GM21529 (cell line): ENCODE measurements around the gene SSC5D.

ENCODE experiments used
- ATAC-seq: cut with Tn5 transposase; IDR thresholded peaks from one replicate; pipeline ENCODE4 v1.9.1; 2021; ENCODE audit not compliant: unreplicated experiment

Gene SSC5D

DNA sequence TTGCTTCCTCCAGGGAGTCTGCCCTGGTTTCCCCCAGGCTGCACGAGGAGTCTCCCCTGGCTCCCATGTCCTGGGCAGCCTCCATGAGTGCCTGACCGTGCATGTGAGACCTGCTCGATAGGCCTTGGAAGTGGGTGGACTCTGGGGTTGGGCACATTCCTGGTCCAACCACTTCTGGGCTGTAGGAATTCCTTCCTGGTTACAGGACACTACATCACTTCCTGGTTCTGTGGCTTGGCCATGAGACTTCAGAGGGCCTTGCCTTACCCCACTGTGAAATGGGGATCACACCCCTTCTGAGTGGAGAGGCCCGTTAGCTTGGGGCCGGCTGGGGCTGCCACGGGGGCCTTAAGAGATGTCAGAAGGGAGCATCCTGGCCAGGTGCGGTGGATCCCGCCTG, 15.8 kb upstream of the SSC5D start:
- no peak for ATAC-seq

GRCh38 chr19:55473225-55474012, 14.8 kb upstream of the SSC5D start:
- no peak for ATAC-seq

GRCh38 chr19:55474269-55475265, 13.7 kb upstream of the SSC5D start:
- no peak for ATAC-seq

DNA sequence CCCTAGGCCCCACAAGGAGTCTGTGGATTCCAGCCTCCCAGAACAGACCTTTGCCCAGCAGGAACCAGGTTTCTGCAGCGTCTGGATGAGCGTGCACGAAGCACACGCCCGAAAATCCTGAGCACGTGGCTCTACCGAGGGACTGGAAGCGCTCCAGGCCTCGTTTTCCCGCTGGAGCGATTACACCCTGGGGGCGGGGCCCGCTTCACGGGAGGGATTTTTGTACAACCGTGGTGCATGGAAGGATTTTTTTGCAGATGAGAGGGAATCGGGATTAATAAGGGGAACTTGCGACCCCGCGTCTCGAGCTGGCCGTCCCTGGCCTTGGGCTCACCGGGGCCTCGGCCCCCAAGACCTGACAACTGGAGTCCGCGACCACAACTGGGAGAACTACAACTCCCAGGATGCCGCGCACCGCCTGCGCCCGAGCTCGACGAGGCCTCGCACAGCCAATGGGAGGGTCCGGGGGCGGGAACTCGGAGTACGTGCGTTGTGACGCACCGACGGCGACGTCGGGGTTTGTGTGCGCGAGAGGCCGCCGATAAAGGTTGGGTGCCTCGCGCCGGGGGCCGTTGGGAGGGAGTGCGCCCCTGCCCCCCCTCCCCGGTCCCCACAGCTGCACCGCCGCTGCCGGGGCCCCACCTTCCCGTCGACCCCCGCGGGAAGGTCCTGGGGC, 12.0 kb upstream of the SSC5D start, which contains the start of gene ZNF628:
ZNF628 (plus strand) TSS at position 518 of the 676 bp plus-strand sequence. CDS start 3,294 bp downstream, outside the sequence.
- peak; percentile 83 for ATAC-seq

DNA sequence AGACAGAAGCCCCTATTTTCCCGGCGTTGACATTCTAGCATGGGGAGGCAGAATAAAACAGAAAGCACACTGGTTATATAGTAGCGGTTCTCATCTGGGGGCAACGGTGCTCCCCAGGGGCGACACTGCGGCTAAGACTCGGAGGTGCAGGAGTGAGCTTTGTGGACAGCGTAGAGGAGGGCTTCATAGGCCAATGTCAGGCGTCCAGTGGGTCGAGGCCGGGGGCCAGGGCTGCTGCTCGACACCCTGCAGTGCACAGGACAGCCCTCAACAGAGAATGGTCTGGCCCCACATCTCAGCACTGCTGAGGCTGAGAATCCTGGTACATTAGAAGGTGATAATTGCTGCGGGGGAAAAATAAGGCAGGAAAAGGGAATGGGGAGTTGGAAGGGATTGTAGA, 10.3 kb upstream of the SSC5D start:
- ATAC-seq: no peak

DNA sequence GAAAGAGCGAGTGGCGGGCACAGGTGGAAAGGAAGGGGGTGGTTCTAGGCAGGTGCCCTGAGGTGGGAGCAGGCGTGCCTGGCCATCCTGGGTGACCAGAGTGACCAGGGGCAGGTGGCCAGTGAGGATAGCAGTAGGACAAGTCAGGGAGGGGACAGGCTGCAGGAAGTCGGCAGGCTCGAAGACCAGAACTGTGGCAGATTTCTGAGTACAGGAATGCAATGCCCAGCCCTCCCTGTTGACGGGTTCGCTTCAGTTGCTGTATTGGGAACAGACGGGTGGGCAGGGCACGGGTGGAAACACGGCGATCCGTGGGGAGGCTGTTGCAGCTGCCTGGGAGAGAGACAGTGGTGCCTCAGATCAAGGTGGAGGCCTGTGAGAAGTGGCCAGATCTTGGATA, 9.9 kb upstream of the SSC5D start:
- ATAC-seq: no peak

GRCh38 chr19:55479045-55479444, 9.2 kb upstream of the SSC5D start:
- ATAC-seq: no peak

DNA sequence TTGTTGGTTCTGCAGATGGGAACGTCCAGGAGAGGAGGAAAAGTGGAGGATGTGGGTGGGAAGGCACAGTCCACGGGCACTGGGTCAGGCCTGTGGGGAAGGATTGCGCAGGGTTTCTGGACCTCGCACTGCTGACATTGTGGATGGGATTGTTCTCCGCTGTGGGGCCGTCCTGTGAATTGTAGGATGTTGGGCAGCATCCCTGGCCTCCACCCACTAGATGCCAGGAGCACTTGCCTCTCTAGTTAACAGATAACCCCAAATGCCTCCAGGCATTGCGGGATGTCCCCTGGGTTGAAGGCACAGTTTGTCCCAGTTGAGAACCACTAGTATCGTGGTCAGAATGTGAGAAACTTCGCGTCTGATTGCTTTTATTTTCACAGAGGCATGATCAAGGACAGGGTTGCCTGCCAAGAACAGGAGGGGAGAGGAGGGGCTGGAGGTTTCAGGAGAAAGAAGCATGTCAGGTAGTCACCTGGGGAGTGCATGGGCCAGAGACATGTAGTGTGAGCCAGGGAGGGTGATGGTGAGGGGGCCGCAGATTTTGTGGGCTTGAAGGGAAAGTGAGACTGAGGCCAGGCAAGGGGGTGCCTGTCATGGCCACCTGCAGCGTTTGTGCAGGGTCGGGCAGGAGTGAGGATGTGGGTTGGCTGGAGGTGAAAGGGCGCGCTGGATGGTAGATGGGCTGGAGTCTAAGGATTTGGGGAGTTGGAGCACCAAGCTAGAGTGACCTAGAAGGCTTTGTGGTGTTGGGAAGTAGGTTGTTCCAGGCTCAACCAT, 8.6 kb upstream of the SSC5D start:
- no peak for ATAC-seq

GRCh38 chr19:55481148-55481793, 7.0 kb upstream of the SSC5D start:
- ATAC-seq: no peak

- no peak for ATAC-seq
Observed at GRCh38 chr19:55481794-55482155, 6.5 kb upstream of the SSC5D start.

GRCh38 chr19:55482156-55482961, 5.9 kb upstream of the SSC5D start:
- ATAC-seq: no peak

DNA sequence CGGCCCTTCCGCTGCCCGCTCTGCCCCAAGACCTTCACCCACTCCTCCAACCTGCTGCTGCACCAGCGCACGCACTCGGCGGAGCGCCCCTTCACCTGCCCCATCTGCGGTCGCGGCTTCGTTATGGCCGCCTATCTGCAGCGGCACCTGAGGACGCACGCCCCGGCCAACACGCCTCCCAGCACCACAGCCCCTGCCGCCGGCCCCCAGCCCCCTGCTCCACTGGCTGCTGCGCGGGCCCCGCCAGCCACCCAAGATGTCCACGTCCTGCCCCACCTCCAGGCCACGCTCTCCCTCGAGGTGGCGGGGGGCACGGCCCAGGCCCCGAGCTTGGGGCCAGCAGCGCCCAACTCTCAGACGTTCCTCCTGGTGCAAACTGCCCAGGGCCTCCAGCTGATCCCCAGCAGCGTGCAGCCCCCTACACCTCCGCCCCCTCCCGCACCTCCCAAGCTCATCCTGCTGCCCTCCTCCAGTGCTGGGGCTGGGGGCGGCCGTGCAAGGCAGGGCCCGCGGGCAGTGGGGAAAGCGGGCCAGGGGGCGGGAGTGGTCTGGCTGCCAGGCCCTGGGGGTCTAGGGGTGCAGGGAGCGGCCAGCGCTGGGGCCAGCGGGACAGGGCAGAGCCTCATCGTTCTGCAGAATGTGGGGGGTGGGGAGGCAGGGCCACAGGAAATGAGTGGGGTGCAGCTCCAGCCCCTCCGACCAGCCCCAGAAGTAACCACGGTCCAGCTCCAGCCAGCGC, 5.1 kb upstream of the SSC5D start:
- ATAC-seq: no peak

DNA sequence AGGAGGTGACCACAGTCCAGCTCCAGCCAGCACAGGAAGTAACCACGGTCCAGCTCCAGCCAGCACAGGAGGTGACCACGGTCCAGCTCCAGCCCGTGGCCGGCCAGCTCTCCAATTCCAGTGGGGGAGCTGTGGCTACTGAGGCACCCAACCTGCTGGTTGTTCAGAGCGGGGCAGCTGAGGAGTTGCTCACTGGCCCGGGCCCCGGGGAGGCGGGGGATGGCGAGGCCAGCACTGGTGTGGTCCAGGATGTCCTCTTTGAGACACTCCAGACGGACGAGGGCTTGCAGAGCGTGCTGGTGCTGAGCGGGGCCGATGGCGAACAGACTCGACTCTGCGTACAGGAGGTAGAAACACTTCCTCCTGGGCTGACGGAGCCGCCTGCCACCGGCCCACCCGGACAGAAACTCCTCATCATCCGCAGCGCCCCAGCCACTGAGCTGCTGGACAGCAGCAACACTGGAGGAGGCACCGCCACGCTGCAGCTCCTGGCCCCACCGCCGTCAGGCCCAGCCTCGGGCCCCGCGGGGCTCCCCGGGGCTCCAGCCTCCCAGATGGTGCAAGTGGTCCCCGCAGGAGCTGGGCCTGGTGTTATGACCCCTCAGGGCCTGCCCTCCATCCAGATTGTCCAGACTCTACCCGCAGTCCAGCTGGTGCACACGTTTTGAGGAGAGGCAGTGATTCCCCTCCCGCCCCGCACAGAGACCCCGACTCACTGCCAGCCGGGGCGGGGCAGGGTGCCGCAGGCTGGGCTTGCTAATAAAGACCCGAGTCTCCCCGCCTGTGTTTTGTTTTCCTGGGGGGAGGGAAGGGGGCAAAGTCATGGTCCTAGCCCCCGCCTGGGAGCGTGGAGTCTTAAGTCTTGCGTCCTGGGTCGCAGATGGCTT, 4.3 kb upstream of the SSC5D start:
- no peak for ATAC-seq

- ATAC-seq: peak; percentile 66
Observed at GRCh38 chr19:55484593-55485438, 3.4 kb upstream of the SSC5D start, which contains the start of gene NAT14. NAT14 (plus strand) TSS chr19:55485188; CDS start chr19:55485709, 521 bp downstream.

GRCh38 chr19:55485439-55486011, 2.7 kb upstream of the SSC5D start:
- no peak for ATAC-seq
